GM18507 (cell line): ENCODE data around the gene LRRC7.
"Not testable (repeated sequence)": the region's sequence is repeated elsewhere in the genome, so short reads cannot be mapped to it uniquely, and the experiment has no call there.

Experiments used
- DNase-seq: peaks from one replicate; pipeline ENCODE4 v3.0.0; 2011; ENCODE audit warnings: low read depth; ENCODE audit not compliant: insufficient read length; ENCODE audit errors: extremely low spot score
- FAIRE-seq: peaks from 2 replicates; lab custom pipeline; 2011; peaks lifted over from hg19 to GRCh38; lab: Jason Lieb, UNC

LRRC7 gene

DNA sequence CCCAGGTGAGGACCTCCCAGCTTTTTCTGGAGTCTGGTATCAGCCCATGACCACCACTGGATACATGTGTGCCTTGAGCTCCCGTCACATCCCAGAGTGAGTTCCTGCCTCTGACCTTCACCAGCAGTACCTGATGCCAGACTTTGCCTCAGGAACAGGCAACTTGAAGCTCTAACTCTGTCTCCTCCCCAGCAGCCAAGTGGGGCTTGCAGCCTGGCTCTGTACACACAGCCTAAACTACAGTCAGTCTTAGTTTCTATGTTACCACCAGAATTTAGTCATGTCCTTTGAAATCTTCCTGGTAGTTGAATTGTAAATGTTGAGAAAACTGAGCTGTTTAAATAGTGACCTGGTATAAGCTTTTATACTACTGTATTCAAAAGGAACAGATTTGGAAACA, 431.1 kb downstream of the LRRC7 start:
- DNase-seq: no peak
- no peak for FAIRE-seq

DNA sequence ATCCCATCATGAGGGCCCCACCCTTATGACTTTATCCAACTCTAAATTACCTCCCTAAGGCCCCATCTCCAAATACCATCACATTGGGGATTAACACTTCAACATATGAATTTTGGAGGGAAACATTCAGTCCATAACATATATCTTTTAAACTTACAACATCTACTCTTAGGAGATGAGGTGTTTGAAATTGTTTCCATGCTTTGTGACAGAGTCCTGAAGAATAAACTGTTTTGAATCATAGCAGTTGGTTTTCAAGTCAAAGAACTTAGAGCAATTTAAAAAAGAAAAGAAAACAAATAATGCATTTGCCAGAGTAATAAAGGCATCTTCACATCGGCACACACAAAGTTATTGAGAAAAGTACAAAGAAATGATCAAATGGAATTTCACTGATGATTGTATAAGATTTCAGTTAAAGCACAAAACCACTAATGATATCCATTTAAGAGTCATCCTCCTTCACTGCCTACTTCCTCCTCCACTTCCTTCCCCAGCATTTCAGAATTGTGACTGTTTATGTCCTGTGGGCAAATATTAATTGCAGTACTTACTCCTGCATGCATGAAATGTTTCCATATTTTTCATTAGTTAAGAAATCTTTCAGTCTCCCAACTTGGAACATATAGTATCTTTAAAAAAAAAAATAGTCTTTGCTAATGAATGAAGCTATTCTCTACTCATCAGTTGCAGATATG, 435.6 kb downstream of the LRRC7 start:
- no peak for FAIRE-seq
- no peak for DNase-seq

DNA sequence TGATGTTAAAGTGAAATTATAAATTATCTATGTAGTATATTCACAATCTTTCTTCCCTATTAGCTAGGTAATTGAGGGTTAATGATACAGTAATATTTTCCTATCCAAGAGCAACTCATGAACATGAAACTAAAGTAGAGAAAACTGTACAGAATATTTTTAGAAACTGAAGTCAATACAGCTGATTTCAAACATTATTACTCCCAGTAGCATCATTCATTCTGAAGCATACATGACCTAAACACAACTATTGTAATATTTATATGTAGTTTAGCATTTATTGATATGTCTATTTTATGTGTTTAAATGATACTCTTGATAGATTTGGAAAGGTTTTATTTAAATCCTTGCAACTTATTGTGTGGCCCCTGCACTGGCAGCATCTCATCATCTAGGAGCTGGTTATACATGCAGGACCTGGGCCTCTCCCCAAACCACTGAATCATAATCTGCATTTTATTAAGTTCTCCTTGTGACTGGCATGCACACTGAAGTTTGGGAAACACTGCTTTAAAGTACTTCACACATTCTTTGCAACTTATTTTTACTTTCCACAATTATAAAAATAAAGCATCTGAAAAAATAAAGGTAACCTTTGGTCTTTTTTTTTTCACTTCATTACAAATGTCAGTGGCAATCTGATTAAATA, 437.8 kb downstream of the LRRC7 start:
- DNase-seq: no peak
- FAIRE-seq: no peak

DNA sequence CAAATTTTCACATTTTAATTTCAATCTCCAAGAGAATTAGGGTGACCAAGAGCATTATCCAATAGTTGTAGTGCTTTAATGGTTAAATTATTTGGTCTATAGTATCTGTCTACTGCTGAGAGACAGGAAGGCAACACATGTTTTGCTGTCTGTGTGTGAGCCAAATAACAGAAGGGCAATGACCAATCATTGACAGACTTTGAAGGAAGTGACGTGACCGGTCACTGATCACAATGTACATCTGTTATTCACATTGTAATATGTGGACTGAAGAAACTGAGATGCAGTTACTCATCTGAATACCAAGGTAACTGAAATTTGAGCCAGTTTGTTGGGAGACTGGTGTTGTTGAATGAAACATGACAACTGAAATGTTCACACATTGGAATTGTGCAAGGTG, 440.9 kb downstream of the LRRC7 start:
- DNase-seq: no peak
- no peak for FAIRE-seq

DNA sequence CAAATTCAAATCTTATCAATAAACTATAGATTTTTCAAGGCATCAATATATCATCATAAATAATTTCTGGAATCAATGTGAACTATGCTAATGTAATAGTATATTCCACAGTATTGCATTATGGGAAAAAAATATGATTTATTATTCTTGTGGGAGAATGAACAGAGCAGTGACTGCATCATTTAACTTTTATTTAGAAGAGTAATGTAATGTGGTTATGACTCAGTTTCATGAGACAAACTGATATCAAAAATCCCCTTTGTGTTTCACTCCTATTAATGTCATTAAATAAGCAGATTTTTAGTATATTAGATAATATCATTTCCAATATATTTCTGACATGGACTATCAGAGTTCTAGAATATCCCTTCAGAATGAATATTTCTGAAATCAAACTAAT, 450.0 kb downstream of the LRRC7 start:
- DNase-seq (no peak), FAIRE-seq (no peak)

DNA sequence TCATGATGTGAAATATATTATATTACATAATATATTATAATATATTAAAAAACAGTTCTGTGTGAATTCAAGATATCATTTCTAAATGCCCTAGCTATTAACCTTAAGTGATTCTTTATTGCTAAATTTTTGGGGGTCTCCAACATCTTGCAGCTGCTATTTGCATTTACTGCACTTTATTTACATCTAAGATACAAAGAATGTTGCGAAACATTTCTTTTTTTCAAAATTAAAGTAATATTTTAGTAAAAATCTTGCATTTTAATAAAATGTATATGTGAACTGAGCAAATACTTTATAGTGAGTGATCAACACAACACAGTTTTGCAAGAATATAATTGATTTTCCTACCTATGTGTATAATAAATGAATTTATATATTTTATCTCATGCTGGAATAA, 456.6 kb downstream of the LRRC7 start:
- no peak for FAIRE-seq

DNA sequence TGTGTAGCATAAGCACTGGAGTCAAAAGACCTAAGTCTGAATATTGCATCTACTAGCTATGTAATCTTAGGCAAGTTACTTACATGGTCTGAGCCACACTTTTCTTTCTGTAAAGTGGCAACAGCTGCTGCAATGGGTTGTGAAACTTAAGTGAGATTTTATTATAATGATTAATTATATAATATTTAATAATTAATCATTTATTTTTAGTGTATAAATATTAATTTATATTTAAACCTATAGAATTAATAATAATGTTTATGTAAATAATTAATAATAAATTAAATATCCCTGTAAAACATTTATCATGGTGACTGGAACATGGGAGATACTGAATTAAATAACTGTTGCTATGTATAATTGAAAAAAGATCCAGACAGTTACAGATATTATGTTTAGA, 457.3 kb downstream of the LRRC7 start:
- DNase-seq: no peak
- FAIRE-seq: no peak

More for the DNA sequence above, 456.6 kb downstream of the LRRC7 start:
- DNase-seq: no peak

DNA sequence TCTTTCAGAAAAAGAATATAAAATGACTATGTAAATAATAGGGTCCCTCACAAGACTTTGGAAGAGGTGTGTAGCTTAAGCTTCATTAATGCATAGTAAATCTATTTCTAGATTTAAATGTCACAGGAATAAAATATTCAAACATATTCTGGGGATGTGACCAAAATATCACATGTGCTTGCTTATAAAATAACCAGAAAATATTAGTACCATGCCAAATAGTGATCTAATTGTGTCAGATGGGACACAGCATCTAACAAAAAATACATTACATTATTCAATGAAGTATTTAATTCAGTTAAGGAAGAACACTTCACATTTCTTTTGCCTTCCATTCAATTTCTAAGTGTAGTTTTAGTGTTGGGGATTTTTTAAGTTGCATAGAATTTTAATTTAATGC, 458.1 kb downstream of the LRRC7 start:
- no peak for DNase-seq
- no peak for FAIRE-seq

DNA sequence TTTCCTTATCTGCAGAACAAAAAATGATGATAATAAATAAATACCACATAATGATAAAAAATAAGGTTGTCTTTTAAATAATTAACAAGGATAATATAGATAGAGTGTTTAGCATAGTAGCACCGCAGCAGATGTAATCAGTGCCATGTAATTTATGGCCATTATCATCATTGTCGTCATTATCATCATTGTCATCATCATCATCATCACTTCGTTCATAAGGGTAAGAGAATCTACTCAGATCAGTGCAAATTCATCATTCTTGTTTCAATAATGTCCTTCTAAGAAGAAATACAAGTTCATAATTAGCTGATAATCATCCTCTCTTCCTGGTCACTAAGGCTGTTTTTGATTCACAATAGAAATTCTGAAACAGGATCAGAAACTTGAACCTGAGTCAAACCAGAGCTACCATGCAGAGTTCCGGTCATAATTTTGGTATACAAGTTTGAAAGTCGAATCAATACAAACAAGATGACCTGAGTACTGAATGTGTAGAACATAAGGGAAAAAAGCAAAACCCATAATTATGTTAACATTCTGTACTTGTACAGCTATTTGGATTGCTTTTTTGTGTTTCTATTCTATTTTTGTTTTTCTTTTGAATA, 465.6 kb downstream of the LRRC7 start:
- peak; percentile 73 for FAIRE-seq
- DNase-seq: no peak

DNA sequence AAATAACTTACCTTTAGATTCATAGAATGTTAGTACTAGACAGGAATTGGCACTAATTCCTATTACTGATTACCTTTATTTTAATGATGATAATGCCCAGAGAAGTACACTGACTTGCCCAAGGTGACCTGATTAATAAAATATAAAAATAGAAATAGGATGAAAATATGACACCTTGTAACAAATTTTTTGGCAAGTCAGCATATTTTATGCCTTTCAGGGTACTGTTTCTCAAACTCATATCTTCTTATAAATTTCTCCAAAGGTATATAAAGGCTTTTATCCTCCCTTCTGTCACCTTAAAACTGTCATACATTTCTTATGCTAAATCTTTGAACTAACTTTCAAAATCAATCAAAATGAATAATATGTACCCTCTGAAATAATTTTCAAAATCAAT, 466.2 kb downstream of the LRRC7 start:
- no peak for FAIRE-seq
- no peak for DNase-seq

DNA sequence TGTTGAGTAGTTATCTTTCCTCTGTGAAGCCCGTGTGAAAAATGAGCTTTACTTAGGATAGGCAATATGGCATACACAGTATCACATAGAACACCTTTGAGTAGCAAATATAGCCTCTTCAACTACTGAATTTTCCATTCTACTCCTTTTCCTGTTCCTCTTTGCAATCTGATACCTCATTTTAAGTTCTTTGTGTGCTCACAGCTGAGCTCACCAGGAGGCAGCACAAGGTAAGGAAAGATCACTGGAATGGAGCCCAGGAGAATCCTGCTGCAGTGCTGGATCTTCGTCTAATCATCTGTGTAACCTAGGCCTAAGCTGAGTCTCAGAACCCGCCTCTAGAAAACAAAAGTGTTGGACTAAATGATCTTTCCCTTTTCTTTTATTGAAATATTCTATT, 466.7 kb downstream of the LRRC7 start:
- FAIRE-seq: no peak
- no peak for DNase-seq

DNA sequence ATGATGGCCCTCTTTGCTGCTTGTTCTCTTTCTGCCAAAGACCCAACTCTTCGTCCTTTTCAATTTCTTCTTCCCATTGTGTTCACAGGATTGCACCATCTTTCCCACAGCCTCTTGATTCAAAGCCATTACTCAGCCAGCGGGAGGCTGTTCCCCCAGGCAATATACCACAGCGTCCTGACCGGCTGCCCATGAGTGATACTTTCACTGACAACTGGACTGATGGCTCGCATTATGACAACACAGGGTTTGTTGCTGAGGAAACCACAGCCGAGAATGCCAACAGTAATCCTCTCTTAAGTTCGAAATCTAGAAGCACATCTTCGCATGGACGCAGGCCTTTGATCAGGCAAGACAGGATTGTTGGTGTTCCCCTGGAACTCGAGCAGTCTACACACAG, 470.3 kb downstream of the LRRC7 start:
- no peak for DNase-seq
- FAIRE-seq: no peak

DNA sequence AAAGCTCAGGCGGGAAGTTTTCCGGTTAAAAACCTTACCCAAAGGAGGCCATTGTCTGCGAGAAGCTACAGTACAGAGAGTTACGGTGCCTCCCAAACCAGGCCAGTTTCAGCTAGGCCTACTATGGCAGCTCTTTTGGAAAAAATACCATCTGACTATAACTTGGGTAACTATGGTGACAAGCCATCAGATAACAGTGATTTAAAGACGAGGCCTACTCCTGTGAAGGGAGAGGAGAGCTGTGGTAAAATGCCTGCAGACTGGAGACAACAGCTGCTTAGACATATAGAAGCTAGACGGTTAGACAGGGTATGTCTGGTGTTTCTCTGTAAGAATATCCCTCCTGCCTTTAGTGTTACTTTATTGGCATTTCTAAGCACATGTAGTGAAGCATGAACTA, 471.8 kb downstream of the LRRC7 start:
- FAIRE-seq (no peak), DNase-seq (no peak)

DNA sequence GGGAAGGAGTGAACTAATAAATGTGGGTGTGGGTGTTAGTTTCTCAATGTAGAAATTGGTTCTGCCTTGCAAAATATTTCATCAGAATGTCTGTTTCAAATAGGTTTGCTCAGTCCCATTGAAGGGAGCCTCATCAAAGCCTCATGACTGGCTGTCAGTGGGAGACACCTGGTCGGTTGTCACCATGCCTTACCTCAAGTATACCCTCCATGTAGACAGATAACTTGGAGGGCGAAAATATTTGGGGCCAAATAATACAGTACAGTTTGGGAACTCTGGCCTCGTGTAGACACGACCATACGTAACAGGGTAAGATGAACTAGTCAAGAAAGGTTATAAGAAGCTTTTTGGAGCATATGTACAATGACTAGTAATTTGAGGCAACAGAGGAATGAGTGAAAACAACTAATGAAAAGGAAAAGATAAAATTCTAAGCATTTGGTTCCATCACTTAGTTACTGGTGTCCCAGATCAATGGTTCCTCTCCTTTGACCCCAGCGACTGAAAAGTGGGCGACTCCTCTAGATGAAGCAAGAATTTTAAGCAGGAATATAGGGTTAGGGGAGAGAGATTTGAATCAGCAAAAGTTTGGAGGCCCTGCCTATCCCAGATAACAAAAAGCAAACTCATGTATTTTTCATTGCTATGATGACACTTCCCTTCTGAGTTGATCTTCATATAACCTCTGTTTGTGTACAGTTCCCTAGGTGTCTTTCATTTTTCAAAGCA, 473.8 kb downstream of the LRRC7 start:
- DNase-seq: no peak
- FAIRE-seq: no peak

DNA sequence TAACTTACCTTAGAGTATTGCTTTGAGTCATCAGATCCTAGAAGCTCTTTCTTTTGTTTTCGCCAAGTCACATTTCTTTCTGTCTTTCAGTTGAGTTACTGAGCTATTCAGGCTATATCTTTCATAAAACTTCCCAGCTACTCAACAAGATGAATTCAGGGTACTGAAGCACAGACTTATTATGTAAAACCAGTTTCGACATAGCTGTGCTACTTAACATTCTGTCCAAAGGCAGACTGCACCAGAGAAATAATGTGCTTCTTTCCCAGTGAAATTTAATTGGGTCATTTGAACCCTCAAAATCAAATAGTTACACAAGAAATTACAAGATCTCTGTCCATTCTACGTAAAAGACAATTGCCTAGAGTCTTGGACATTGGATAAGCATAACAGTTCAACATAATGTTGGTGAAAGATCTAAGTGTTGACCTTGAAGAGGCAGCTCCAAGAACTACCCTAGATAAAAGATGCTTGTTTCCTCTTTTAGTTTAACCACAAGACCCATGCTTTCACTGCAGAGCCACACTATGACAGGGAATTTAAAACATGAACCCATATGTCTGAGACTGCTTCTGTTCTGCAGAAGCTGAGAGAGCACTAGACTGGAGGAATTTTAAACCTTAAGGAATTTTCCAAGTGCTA, 474.5 kb downstream of the LRRC7 start:
- DNase-seq (no peak), FAIRE-seq (no peak)

DNA sequence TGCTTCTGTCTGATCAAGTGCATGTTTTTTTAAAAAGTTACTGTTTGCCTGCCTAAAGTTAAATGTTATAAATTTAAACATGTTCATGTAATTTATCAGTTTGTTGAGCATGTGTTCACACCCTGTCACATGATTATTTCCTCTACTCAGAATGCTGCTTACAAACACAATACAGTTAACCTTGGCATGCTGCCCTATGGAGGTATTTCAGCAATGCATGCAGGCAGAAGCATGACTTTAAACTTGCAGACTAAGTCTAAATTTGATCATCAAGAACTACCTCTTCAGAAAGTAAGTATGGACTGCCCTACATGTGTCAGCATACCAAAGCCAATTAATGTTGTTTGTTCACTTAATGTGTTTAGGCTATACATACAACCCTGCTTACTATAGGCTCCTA, 476.1 kb downstream of the LRRC7 start:
- FAIRE-seq: no peak
- DNase-seq: no peak

DNA sequence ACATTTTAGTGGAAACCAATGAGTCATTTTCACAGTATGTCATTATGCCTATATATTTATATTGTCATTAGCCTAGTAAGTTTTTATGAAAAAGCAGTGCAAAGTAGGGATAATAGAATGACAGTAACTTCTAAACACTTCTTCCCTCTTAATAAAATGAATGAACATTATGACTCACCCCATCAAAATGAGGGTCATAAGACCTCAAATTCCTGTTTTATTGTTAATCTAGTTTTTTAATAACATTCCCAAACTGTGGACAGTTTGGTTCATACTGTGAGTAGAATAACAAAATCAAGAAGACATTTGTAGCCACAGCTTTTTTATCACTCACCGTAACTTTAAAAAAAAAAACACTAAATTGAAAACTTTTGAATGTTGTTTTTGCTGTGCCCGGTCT, 477.1 kb downstream of the LRRC7 start:
- FAIRE-seq: no peak
- DNase-seq: no peak

DNA sequence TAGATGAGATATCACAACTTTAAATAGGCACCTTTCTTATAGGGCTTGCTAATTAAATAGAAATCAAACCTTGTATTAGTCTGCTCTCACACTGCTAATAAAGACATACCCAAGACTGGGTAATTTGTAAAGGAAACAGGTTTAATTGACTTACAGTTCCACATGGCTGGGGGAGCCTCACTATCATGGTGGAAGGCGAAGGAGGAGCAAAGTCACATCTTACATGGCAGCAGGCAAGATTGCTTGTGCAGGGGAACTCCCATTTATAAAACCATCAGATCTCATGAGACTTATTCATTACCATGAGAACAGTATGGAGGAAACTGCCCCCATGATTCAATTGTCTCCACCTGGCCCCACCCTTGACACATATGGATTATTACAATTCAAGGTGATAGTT, 477.9 kb downstream of the LRRC7 start:
- not testable (repeated sequence) for DNase-seq, FAIRE-seq

DNA sequence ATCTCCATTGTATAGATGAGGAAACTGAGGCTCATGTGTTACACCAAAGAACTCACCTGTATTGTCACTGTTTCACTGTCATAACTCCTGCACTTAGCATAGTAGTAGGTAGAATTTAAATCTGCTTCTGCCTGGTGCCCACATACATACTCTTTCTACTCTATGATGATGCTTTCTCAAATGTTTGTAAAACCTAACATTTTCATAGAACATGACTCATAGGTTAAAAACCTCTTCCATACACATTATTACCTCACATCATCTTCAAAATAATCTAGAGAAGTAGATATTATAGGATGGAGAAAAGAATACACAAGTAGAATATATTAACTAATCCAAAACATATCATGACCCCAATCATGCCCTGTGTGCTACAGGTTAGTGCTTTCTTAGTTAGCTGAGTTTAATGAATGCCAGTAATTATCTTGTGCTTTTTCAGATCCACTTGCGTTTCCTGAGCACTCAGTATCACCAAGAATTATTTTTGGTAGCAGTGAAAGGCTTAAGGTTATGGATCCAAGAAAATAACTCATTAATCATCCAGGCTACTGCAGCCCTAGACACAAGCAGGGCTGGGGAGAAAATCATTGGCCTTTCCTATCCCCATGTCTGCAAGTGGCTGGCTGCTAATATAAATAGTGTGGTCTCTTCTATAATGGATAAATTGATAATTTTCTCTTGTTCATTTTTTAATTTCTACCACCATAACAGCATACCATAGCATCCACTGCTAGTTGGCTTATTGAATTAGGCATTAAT, 480.8 kb downstream of the LRRC7 start:
- DNase-seq: no peak
- no peak for FAIRE-seq
